Panc1 (cell line): ENCODE measurements around the gene HUS1.

Source experiments
- POLR2AphosphoS5 ChIP-seq: IDR thresholded peaks from 2 replicates; pipeline ENCODE4 v1.6.1; 2012; ENCODE audit warnings: mild to moderate bottlenecking, low read depth, low read length, moderate library complexity
- SIN3A ChIP-seq: IDR thresholded peaks from 2 replicates; pipeline ENCODE4 v1.6.1; 2012; ENCODE audit warnings: low read depth, mild to moderate bottlenecking, low read length, moderate library complexity, borderline replicate concordance; ENCODE audit not compliant: insufficient read depth
- TCF7L2 ChIP-seq: IDR thresholded peaks from 2 replicates; pipeline ENCODE4 v1.6.1; 2011; ENCODE audit warnings: mild to moderate bottlenecking, low read depth, low read length, inconsistent platforms
- TF ChIP-seq, protein P1 (sequence below): fragments of 450-650 bp; IDR thresholded peaks from 2 replicates; pipeline ENCODE4 v1.5.1; 2017; ENCODE audit warnings: mild to moderate bottlenecking

DNA sequence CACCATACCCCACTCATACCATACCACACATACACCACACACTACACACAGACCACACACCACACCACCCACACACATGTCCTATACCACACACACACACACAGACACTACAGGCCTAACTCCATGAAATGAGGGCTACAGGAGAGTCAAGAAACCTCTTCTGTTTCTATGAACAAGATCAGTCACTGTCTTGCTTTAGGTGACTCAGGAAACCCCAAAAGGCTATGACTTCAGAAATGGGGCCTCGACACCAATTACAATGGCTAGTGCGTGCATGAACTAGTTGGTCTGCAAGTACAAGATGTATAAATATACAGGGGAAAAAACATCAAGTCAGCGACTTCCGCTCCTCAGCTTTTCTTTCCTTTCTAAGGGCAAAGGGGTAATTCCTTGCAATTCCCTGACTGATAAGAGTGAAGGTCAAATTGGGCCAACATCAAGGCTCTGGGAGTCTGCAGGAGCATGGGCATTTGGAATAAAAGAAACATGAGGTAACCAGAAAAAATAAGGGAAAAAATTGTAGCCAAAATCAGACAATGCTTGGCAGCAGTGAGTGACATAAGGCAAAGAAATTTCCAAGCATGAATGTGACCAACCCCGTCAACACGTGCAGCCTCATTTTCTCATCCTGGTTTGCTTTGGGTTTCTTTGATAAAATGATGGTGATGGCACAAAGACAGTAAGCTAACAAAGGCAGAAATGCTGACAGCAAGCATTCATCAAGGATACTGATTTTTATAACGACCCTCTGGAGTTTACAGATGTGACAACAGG, 32.6 kb downstream of the HUS1 start:
- TF ChIP-seq, protein P1, sequence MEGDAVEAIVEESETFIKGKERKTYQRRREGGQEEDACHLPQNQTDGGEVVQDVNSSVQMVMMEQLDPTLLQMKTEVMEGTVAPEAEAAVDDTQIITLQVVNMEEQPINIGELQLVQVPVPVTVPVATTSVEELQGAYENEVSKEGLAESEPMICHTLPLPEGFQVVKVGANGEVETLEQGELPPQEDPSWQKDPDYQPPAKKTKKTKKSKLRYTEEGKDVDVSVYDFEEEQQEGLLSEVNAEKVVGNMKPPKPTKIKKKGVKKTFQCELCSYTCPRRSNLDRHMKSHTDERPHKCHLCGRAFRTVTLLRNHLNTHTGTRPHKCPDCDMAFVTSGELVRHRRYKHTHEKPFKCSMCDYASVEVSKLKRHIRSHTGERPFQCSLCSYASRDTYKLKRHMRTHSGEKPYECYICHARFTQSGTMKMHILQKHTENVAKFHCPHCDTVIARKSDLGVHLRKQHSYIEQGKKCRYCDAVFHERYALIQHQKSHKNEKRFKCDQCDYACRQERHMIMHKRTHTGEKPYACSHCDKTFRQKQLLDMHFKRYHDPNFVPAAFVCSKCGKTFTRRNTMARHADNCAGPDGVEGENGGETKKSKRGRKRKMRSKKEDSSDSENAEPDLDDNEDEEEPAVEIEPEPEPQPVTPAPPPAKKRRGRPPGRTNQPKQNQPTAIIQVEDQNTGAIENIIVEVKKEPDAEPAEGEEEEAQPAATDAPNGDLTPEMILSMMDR = no peak
- TF ChIP-seq POLR2AphosphoS5 (no peak), SIN3A (no peak), TCF7L2 (no peak)
